Raji (cell line): ENCODE results near the gene SAG.

Source experiments
- POLR2A ChIP-seq: IDR thresholded peaks from 2 replicates; pipeline ENCODE4 v1.6.1; 2011; ENCODE audit warnings: low read depth, low read length, control low read depth; ENCODE audit not compliant: insufficient read depth

SAG gene

DNA sequence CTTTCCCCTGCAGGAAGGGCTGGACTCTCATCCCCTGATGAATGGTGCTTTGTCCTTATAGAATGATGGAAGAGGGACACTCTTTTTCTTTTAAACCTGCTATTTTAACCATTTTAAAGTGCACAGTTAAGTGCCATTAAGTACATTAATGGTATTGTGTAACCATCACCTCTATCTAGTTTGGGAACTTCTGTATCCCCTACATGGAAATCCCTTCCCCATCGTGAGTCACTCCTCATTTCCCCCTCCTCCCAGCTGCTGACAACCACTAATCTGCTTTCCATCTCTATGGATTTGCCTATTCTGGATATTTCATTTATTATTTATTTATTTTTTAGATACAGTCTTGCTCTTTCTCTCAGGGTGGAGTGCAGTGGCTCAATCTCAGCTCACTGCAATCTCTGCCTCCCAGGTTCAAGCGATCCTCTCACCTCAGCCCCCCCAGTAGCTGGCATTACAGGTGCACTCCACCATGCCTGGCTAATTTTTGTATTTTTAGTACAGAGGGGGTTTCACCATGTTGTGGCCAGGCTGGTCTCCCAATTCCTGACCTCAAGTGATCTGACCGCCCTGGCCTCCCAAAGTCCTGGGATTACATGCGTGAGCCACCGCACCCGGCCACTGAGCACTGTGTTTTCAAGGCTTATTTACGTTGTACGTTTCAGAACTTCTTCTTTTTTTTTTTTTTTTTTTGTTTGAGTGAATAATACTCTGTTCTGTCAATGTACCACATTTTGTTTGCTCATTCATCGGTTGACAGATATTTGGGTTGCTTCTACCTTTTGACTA lies 62.5 kb downstream of the SAG start:
- no peak for TF ChIP-seq POLR2A

- no peak for TF ChIP-seq POLR2A
Measured at GRCh38 chr2:233371641-233372040, 64.0 kb downstream of the SAG start.

GRCh38 chr2:233372855-233373254 lies 65.2 kb downstream of the SAG start:
- no peak for TF ChIP-seq POLR2A

DNA sequence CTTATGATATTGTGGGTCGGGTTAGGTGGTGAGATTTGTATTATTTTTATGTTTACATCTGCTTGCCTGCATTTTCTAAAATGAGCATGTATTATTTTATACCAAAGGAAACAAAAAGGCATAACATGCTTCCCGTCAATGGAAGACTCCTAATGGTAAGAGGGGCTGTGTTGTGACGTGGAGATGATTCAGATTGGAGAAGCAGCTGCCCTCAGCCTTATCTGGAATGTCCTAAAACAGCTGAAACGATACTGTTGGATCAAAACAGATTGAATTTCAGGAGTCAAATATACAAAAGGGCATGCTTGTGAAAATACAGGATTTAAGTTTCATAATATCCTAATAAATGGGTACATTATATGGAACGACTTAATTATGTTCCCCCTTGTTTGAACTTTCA lies 65.7 kb downstream of the SAG start:
- no peak for TF ChIP-seq POLR2A

DNA sequence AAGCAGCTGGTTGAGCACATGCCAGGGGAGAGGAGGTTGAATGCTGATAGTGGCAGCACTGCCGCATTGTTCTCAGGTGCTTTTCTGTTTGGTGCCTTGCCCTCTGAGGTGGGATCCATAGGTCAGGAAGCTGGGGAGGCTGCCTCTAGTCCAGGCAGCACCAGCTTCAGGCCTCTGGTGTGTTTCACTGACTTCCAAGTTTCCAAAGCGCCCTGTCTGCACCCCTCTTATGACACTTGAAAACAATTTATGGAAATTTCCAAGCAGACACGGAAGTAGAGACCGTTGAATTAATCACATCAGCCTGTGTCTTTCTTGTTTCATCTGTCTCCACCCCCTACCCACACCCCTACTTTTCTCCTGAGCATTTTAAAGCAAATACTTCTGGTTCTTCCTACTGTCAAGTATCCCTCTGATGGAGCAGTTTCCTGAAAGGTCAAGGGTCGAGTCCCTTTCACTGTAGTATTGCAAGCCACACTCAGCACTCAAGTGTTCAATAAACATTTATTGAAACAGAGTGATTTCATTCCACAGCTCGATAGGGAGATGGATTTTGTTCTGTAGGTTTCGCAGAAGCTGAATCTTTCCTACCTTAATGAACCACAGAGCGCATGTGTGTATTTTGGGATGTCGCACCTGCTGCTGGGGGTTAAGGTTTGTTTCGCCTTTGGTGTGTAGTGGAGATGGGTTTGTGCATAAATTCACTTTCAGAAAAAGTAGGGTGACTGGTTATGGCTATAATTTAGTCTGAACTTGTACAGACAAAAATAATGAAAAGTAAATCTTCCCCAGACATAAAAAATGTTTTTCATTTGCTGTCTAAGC lies 68.1 kb downstream of the SAG start:
- TF ChIP-seq POLR2A: no peak

DNA sequence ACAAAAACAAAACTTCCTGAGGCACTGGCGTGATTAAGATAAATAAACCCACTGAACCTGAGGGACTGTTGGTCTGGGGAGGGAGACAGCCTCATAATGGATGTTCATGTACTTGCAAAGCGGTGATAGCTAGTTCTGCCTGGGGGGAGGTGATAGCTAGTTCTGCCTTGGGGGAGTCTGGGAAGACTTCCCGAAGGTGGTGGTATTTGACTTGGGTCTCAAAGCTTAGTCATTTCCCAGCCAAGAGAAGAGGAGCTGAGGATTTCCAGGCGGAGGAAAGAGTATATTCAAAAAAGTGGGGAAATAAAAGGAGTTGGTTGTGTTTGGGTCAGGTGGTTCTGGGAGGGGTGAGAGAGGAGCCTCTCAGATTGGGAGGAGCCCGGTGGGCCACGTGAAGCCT lies 71.4 kb downstream of the SAG start:
- TF ChIP-seq POLR2A: no peak

GRCh38 chr2:233379441-233379840 lies 71.8 kb downstream of the SAG start:
- no peak for TF ChIP-seq POLR2A

GRCh38 chr2:233380132-233380895 lies 72.7 kb downstream of the SAG start:
- no peak for TF ChIP-seq POLR2A

- TF ChIP-seq POLR2A: no peak
Measured at GRCh38 chr2:233380995-233381637, 73.5 kb downstream of the SAG start.

DNA sequence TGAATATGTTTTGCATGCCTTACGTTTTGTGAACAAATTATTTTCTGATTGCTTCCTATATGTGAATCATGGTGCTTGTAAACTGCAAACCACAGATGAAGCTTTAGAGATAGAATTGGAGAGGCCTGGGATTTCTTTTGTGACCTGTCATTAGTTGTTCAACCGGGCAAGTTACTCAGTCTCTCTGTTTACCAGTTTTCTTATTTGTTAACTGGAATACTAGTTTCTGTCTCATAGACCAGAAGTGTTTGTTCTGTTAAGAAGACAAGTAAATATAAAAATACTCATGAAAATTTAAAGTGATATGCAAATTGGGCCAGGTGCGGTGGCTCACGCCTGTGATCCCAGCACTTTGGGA lies 74.0 kb downstream of the SAG start:
- no peak for TF ChIP-seq POLR2A

DNA sequence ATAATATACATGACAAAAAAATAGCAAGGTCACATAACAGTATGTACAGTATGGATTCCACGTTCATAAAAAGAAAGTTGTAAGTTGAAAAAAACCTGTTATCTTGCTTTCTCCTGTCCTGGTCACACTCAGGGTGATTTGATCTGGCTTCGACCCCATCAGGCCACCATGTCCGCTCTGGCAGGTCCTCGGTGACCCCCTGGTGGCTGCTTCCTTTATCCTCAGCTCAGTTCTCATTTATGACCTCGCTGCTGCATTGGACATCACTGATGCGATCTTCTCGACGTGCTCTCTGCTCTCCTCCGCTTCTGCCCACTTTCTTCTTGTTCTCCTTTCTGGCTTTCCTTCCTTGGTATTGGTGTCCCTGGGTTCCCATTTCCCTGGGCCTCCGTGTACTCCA lies 76.4 kb downstream of the SAG start:
- TF ChIP-seq POLR2A: no peak

DNA sequence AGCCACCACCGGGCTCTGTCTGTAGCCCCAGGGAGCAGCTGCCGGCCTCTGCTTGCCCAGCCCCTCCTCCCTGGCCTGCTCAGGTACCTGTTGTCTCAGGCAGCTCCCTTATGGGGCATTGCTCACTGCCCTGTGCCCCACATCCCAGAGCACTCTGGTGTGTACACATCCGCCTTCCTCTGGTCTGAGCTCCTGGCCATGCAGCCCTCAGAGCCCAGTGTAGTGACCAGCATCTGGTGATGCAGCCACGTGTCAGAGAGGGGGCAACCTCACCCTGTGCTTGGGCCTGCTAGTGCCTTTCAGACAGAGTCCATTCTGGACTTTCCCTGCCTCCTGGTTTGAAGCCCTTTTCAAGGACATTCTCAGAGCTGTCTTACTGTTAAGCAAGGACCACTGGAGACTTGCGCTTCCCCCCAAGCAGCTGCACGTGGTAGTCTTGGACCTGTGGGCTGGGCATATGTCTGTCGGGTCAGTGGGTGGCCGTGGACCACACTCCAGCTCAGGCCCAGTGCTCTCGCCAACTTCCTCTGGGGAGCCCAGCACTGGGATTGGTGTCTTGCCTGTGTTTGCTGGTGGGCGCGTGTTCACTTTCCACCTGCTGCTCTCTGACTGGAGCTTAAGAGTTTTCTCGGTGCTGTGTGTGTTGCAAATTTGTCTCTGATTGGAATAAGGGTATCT lies 77.3 kb downstream of the SAG start:
- no peak for TF ChIP-seq POLR2A

GRCh38 chr2:233385489-233386044 lies 78.0 kb downstream of the SAG start:
- no peak for TF ChIP-seq POLR2A

GRCh38 chr2:233386382-233387041 lies 78.9 kb downstream of the SAG start:
- TF ChIP-seq POLR2A: no peak
